WERI-Rb-1 (cell line): ENCODE results near the gene RFC4.
"Not testable (repeated sequence)": the region's sequence is repeated elsewhere in the genome, so short reads cannot be mapped to it uniquely, and the experiment has no call there.

Experiments
- DNase-seq: peaks from one replicate; pipeline ENCODE4 v3.0.0-alpha.2; 2020
- H3K27ac ChIP-seq: fragments of 250-450 bp; sonication (Bioruptor Pico); 2 replicates; pipeline ENCODE4 v1.5.1; 2020; ENCODE audit warnings: mild to moderate bottlenecking, moderate library complexity
- H3K27me3 ChIP-seq: fragments of 250-450 bp; sonication (Bioruptor Pico); 2 replicates; pipeline ENCODE4 v1.5.1; 2021; ENCODE audit warnings: mild to moderate bottlenecking, low read depth, moderate library complexity; ENCODE audit not compliant: insufficient read depth, severe bottlenecking
- H3K36me3 ChIP-seq: fragments of 250-450 bp; sonication (Bioruptor Pico); 2 replicates; pipeline ENCODE4 v1.5.1; 2020; ENCODE audit warnings: mild to moderate bottlenecking, moderate library complexity
- H3K4me3 ChIP-seq: 2 replicates; pipeline ENCODE4 v1.5.1; 2011; ENCODE audit warnings: low read depth, mild to moderate bottlenecking, control low read depth, low read length
- H3K9me3 ChIP-seq: fragments of 250-450 bp; sonication (Bioruptor Pico); 2 replicates; pipeline ENCODE4 v1.5.1; 2021; ENCODE audit warnings: mild to moderate bottlenecking, moderate library complexity; ENCODE audit not compliant: severe bottlenecking
- CTCF ChIP-seq: IDR thresholded peaks from 2 replicates; pipeline ENCODE4 v1.5.1; 2011; ENCODE audit warnings: low read depth, mild to moderate bottlenecking, control low read depth, inconsistent platforms, low read length

RFC4 gene

GRCh38 chr3:186810336-186810996, 4.2 kb upstream of the RFC4 start:
- no peak overlapping the region for H3K27ac ChIP-seq
- no peak for TF ChIP-seq CTCF
- H3K9me3 ChIP-seq, result no peaks in the 10 kb centered on the region
- no peaks in the 10 kb centered on the region; the same call in 1 of the 2 replicates for H3K36me3 ChIP-seq
- no peak for DNase-seq
- H3K27me3 ChIP-seq, result no peaks in the 10 kb centered on the region
- no peak overlapping the region for H3K4me3 ChIP-seq

- Histone ChIP-seq H3K4me3 (peak overlapping the region; percentile 77), H3K27ac (peak overlapping the region; percentile 83; the same call in 1 of the 2 replicates), H3K36me3 (peaks cover 32% of the 10 kb centered on the region), H3K27me3 (no peaks in the 10 kb centered on the region), H3K9me3 (no peaks in the 10 kb centered on the region)
- no peak for TF ChIP-seq CTCF
- DNase-seq, result no peak
Observed at GRCh38 chr3:186807231-186807630, 949 bp upstream of the RFC4 start.

- not testable (repeated sequence) for H3K27ac ChIP-seq, H3K27me3 ChIP-seq, DNase-seq, H3K4me3 ChIP-seq, H3K9me3 ChIP-seq
- H3K36me3 ChIP-seq, result peaks cover 65% of the 10 kb centered on the region
Observed at GRCh38 chr3:186803447-186803846, 2.8 kb downstream of the RFC4 start.

- Histone ChIP-seq H3K36me3 (peaks cover 70% of the 10 kb centered on the region), H3K27ac (no peak overlapping the region), H3K9me3 (no peaks in the 10 kb centered on the region), H3K4me3 (no peak overlapping the region), H3K27me3 (no peaks in the 10 kb centered on the region)
- DNase-seq, result no peak
- no peak for TF ChIP-seq CTCF
Observed at GRCh38 chr3:186802701-186803100, 3.6 kb downstream of the RFC4 start.

- Histone ChIP-seq H3K9me3 (no peaks in the 10 kb centered on the region), H3K4me3 (no peak overlapping the region), H3K27ac (no peak overlapping the region), H3K27me3 (no peaks in the 10 kb centered on the region), H3K36me3 (peaks cover 92% of the 10 kb centered on the region)
- no peak for TF ChIP-seq CTCF
- DNase-seq, result no peak
Observed at GRCh38 chr3:186800285-186800684, 6.0 kb downstream of the RFC4 start.

- Histone ChIP-seq H3K27me3 (no peaks in the 10 kb centered on the region), H3K27ac (peak overlapping the region; percentile 36), H3K36me3 (peaks cover 90% of the 10 kb centered on the region), H3K9me3 (no peaks in the 10 kb centered on the region), H3K4me3 (no peak overlapping the region)
- no peak for TF ChIP-seq CTCF
- DNase-seq, result peak; percentile 55
Observed at GRCh38 chr3:186798239-186798874, 7.9 kb downstream of the RFC4 start.
